Thoracic aorta (tissue), 2 donors: ENCODE measurements around the gene SCPEP1. TPM values are rescaled to one million over a fixed set of nuclear protein-coding genes. Genes with fewer than 3 reads are reported as not detected.

Source experiments
- ATAC-seq: fragments of 150-250 bp; one replicate; pipeline ENCODE4 v1.8.0; 2017; ENCODE audit warnings: low read depth; ENCODE audit not compliant: insufficient number of reproducible peaks, low FRiP score
- DNase-seq: peaks from one replicate; pipeline ENCODE4 v3.0.0-alpha.2; 2020; ENCODE audit warnings: low spot score
- H3K27ac ChIP-seq, 2 donors: fragments of 200-600 bp; sonication (generic); 1 replicate in 1 of 2; 2 replicates in 1 of 2; pipeline ENCODE4 v1.5.1; 2016; ENCODE audit warnings: mild to moderate bottlenecking in 2 of 2, moderate library complexity in 2 of 2
- H3K27me3 ChIP-seq: fragments of 200-600 bp; sonication (generic); replicated peaks from 2 replicates; pipeline ENCODE4 v1.6.0; 2016; ENCODE audit warnings: mild to moderate bottlenecking; ENCODE audit not compliant: insufficient read depth
- H3K36me3 ChIP-seq: fragments of 200-600 bp; sonication (generic); one replicate; pipeline ENCODE4 v1.5.1; 2016
- H3K4me1 ChIP-seq, 2 donors: fragments of 200-600 bp; sonication (generic); 1 replicate in 1 of 2; 2 replicates in 1 of 2; pipeline versions ENCODE4 v1.5.1 to v1.6.0; 2016; ENCODE audit warnings: low read depth in 2 of 2, mild to moderate bottlenecking in 1 of 2; ENCODE audit not compliant: control insufficient read depth in 1 of 2
- H3K4me3 ChIP-seq: fragments of 200-600 bp; sonication (generic); 2 replicates; pipeline ENCODE4 v1.5.1; 2016; ENCODE audit warnings: mild to moderate bottlenecking
- H3K9me3 ChIP-seq: fragments of 200-600 bp; sonication (generic); 2 replicates; pipeline ENCODE4 v1.5.1; 2016
- CTCF ChIP-seq: fragments of 200-600 bp; sonication (generic); IDR thresholded peaks from one replicate; pipeline ENCODE4 v1.5.1; 2019; ENCODE audit warnings: antibody characterized with exemption
- total RNA-seq, 2 donors: library from RNA; depleted of rRNA; stranded (reverse); fragments of >200 nt; gene quantifications; one replicate each; pipeline versions ENCODE4 v1.1.0 to v1.2.3, GENCODE V29; 2016

The SCPEP1 gene
- total RNA-seq, 2 donors from 2014 or later, result 91.1 to 112 TPM

DNA sequence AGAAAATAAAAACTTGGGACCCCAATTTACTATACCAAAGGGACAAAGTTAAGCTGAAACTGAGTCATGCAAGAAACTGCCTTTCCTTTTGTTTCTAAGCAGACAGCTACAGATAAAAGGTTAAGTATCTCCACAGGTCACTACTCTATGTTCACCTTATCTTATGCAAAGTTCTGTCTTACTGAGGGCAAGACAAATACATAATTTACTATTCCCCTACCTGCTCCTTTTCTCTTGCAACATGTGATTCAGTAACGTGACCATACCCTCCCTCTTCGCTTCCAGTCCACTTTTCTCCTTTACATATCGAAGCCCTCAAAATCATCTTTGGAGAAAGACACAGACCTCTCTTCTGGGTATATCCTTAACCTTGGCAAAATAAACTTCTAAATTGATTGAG lies 42.3 kb downstream of the SCPEP1 start:
- H3K9me3 ChIP-seq, result no peaks in the 10 kb centered on the region
- ATAC-seq (no peak), DNase-seq (no peak)
- no peak overlapping the region for H3K27ac ChIP-seq
- H3K27me3 ChIP-seq, result no peaks in the 10 kb centered on the region
- no peak overlapping the region for H3K4me3 ChIP-seq
- H3K4me1 ChIP-seq, result peaks cover 0 to 26% of the 10 kb centered on the region in 2 donors
- TF ChIP-seq CTCF, result no peak
- H3K36me3 ChIP-seq, result no peaks in the 10 kb centered on the region

- Histone ChIP-seq H3K27ac (peak overlapping the region; percentile 45 to 58), H3K36me3 (no peaks in the 10 kb centered on the region), H3K4me1 (peaks cover 0 to 26% of the 10 kb centered on the region in 2 donors), H3K4me3 (no peak overlapping the region), H3K9me3 (no peaks in the 10 kb centered on the region), H3K27me3 (no peaks in the 10 kb centered on the region)
- DNase-seq (peak; percentile 40), ATAC-seq (peak; percentile 39)
- TF ChIP-seq CTCF, result no peak
Observed at GRCh38 chr17:57021226-57021940, 43.5 kb downstream of the SCPEP1 start.

DNA sequence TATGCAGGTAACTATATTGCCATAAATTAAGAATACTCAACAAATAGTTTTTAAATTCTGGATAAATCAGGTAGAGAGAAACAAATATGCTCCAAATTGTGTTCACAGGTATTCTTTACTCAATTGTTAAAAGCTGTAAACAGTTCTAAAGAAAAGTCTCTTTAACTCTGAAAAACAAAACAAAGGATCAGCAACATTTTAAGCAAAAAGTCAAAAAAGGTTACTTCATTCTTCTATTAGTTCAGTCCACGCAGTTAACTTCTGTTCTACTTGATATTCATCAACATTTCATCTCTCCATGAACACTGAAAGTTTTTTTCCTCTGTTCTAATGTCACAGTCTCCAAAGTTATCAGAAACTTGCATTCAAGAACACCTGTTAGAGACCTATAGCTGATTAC lies 47.9 kb downstream of the SCPEP1 start:
- Histone ChIP-seq H3K27me3 (no peaks in the 10 kb centered on the region), H3K9me3 (no peaks in the 10 kb centered on the region), H3K4me1 (peaks cover 0 to 22% of the 10 kb centered on the region in 2 donors), H3K36me3 (no peaks in the 10 kb centered on the region), H3K27ac (no peak overlapping the region), H3K4me3 (no peak overlapping the region)
- DNase-seq (no peak), ATAC-seq (no peak)
- no peak for TF ChIP-seq CTCF

GRCh38 chr17:57027852-57028251 lies 49.9 kb downstream of the SCPEP1 start:
- TF ChIP-seq CTCF, result no peak
- H3K4me1 ChIP-seq, result peaks cover 4 to 20% of the 10 kb centered on the region in 2 donors
- no peak overlapping the region for H3K4me3 ChIP-seq
- DNase-seq, result no peak
- no peaks in the 10 kb centered on the region for H3K9me3 ChIP-seq
- no peaks in the 10 kb centered on the region for H3K27me3 ChIP-seq
- H3K27ac ChIP-seq, result no peak overlapping the region
- no peak for ATAC-seq
- H3K36me3 ChIP-seq, result no peaks in the 10 kb centered on the region

- Histone ChIP-seq H3K4me3 (peak overlapping the region; percentile 12), H3K27ac (peak overlapping the region; percentile 80 to 90), H3K27me3 (no peaks in the 10 kb centered on the region), H3K9me3 (no peaks in the 10 kb centered on the region), H3K4me1 (peaks cover 25 to 61% of the 10 kb centered on the region in 2 donors), H3K36me3 (no peaks in the 10 kb centered on the region)
- DNase-seq, result no peak
- TF ChIP-seq CTCF, result no peak
- ATAC-seq, result peak; percentile 24
Observed at GRCh38 chr17:57032343-57032742, 54.4 kb downstream of the SCPEP1 start.
